SJCRH30 (cell line): ENCODE measurements around the gene AAMDC. TPM values are rescaled to one million over a fixed set of nuclear protein-coding genes. Genes with fewer than 3 reads are reported as not detected.

ENCODE experiments used
- DNase-seq, 2 experiments: peaks; one replicate each; pipeline ENCODE4 v3.0.0-alpha.2; 2015 to 2020
- H3K27ac ChIP-seq: fragments of 250-450 bp; sonication (Bioruptor Pico); 2 replicates; pipeline ENCODE4 v1.5.1; 2020; ENCODE audit warnings: mild to moderate bottlenecking, moderate library complexity
- H3K27me3 ChIP-seq: fragments of 250-450 bp; sonication (Bioruptor Pico); 2 replicates; pipeline ENCODE4 v1.5.1; 2020; ENCODE audit warnings: mild to moderate bottlenecking, moderate library complexity
- H3K36me3 ChIP-seq: fragments of 250-450 bp; sonication (Bioruptor Pico); 2 replicates; pipeline ENCODE4 v1.5.1; 2020; ENCODE audit warnings: mild to moderate bottlenecking, moderate library complexity
- H3K4me1 ChIP-seq: fragments of 250-450 bp; sonication (Bioruptor Pico); 2 replicates; pipeline ENCODE4 v1.5.1; 2020; ENCODE audit warnings: mild to moderate bottlenecking, moderate library complexity
- H3K4me3 ChIP-seq: fragments of 250-450 bp; sonication (Bioruptor Pico); 2 replicates; pipeline ENCODE4 v1.5.1; 2020; ENCODE audit warnings: mild to moderate bottlenecking, moderate library complexity
- H3K9me3 ChIP-seq: fragments of 250-450 bp; sonication (Bioruptor Pico); replicated peaks from 2 replicates; pipeline ENCODE4 v1.5.1; 2020; ENCODE audit warnings: mild to moderate bottlenecking, moderate library complexity
- total RNA-seq: library from RNA; depleted of rRNA; stranded (reverse); fragments of >200 nt; shearing (Covaris generic); gene quantifications from 2 replicates; pipeline ENCODE4 v1.2.3, GENCODE V29; 2014; rRNA removed

Gene AAMDC
- total RNA-seq = 29.9 and 40.3 TPM in 2 replicates

DNA sequence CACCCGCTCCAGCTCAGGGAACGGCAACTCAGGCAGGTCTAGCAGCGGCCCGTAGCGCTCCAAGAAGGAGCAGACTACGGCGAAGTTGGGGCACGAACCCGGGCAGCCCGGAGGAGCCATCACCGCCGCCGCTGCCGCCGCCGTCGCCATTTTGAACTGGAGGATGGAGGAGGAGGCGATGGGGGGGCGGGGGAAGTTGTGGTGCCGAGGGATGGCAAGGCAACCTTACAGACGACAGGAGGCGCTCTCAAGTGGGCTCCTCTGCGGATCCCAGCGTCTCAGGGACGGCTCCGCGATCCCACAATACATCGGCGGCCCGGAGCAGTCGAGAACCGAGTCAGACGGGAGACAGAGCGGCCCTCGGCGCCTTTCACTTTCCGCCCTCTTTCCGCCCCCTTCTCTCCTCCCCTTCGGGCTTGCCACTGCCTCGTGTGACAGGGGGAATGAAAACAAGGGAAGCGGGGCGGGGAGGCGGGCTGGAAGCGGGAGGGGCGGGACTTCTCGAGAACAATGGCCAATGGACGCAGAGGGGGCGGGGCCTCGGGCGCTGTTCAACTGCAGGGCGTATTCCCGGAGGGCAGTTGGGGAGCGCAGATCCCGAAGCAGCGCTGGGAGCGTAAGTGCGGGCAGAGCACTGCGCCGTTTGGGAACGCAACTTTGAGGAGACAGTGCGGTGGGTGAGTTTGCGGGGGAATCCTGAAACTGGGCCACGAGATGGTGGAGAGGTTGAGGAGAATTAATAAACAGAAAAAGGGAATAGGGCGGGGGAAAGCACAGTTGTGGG lies at the start of gene AAMDC, which contains the start of gene RSF1:
Gene AAMDC, plus strand, starts transcription at position 580 of the 784 bp plus-strand sequence. CDS start 21,353 bp downstream, outside the sequence.
Gene RSF1, minus strand, starts transcription at position 158 of the 784 bp plus-strand sequence. Its CDS starts 8 bp downstream, at position 150.
- Histone ChIP-seq H3K4me1 (no peaks in the 10 kb centered on the region), H3K27me3 (no peaks in the 10 kb centered on the region), H3K4me3 (peak within 1 kb of the TSS; percentile 84), H3K27ac (peak within 1 kb of the TSS; percentile 68), H3K9me3 (no peaks in the 10 kb centered on the region), H3K36me3 (no peaks in the 10 kb centered on the region)
- DNase-seq = peak; percentile 98

DNA sequence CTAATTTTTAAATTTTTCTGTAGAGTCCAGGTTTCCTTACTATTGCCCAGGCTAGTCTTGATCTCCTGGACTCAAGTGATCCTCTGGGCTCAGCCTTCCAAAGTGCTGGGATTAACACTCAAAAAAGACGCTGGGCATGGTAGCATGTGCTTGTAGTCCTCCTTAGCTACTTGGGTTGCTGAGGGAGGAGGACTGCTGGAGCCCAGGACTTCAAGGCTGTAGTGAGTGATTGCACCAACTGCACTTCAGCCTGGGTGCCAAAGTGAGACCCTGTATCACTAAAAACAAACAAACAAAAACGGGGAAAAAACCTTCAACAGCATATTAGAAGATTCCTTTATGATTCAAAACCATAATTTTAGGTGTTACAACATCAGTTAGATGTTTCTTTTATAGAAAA lies 45.0 kb upstream of the AAMDC start:
- Histone ChIP-seq H3K27ac (peak overlapping the region; percentile 51), H3K36me3 (peaks cover 3% of the 10 kb centered on the region; the same call in 1 of the 2 replicates), H3K4me1 (peaks cover 11% of the 10 kb centered on the region), H3K9me3 (no peaks in the 10 kb centered on the region), H3K4me3 (no peak overlapping the region), H3K27me3 (no peaks in the 10 kb centered on the region)
- peak; percentile 78 to 86 for DNase-seq

DNA sequence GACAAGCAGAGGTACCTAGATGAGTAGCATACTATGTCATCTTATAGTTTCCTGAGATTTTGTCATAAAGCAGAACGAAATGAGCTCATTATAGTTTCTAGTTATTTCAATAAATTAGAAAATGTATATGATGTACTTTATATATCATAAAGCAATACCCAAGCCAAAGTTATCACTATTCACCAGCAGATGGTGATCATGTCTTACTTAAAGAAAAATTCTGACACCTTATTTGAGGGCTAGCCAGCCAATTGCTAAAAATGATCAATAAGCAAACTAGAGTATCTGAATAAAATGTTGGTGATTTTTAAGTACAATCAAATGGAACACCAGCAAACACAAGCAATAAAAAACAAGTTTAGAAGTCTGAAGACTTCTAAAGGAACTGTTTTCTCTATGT lies 44.5 kb upstream of the AAMDC start:
- H3K27me3 ChIP-seq = no peaks in the 10 kb centered on the region
- H3K27ac ChIP-seq = peak overlapping the region; percentile 51; the same call in 1 of the 2 replicates
- peaks cover 3% of the 10 kb centered on the region; the same call in 1 of the 2 replicates for H3K36me3 ChIP-seq
- H3K9me3 ChIP-seq = no peaks in the 10 kb centered on the region
- H3K4me3 ChIP-seq = no peak overlapping the region
- DNase-seq = peak in 1 of 2 experiments; percentile 54
- peaks cover 11% of the 10 kb centered on the region for H3K4me1 ChIP-seq

DNA sequence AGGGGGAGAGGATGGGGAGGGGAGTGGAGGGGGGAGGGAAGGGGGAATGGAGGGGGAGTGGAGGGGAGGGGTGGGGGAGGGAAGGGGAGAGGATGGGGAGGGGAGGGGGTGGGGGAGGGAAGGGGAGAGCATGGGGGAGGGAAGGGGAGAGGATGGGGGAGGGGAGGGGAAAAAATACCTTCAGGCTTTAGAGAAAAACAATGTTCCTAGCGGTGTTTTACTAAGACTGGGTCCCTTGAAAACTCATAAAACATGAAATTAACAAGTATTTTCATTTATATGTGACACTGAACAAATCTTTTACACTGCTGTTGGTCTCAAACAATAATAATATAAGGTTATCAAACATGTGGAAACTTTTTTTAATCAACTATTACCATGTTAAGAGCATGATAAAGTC lies 42.8 kb upstream of the AAMDC start:
- no peak for DNase-seq
- Histone ChIP-seq H3K36me3 (0 out of 2 replicates have a peak, but pooled peaks cover 2% of the 10 kb centered on the region), H3K9me3 (no peaks in the 10 kb centered on the region), H3K27me3 (no peaks in the 10 kb centered on the region), H3K4me3 (no peak overlapping the region), H3K27ac (no peak overlapping the region), H3K4me1 (peaks cover 11% of the 10 kb centered on the region; the same call in 1 of the 2 replicates)

DNA sequence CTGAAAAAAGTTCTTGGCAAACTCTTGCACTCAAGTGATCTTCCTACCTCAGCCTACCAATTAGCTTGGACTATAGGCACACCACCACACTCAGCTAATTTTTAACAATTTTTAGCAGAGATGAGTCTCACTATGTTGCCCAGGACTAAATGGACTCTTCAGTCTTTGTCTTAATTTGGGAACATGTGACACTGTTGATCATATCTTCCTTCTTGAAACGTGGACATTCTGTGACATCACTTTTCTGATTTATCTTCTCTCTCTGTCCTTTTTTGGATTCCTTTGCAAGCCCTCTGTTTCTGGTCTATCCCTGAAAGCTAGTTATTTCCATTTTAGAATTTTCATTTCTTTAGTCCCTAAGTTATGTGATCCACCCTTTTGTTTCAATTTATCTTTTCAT lies 42.4 kb upstream of the AAMDC start:
- no peaks in the 10 kb centered on the region for H3K9me3 ChIP-seq
- no peak for DNase-seq
- H3K4me3 ChIP-seq = no peak overlapping the region
- no peaks in the 10 kb centered on the region for H3K27me3 ChIP-seq
- peaks cover 11% of the 10 kb centered on the region; the same call in 1 of the 2 replicates for H3K4me1 ChIP-seq
- H3K27ac ChIP-seq = no peak overlapping the region
- 0 out of 2 replicates have a peak, but pooled peaks cover 2% of the 10 kb centered on the region for H3K36me3 ChIP-seq

DNA sequence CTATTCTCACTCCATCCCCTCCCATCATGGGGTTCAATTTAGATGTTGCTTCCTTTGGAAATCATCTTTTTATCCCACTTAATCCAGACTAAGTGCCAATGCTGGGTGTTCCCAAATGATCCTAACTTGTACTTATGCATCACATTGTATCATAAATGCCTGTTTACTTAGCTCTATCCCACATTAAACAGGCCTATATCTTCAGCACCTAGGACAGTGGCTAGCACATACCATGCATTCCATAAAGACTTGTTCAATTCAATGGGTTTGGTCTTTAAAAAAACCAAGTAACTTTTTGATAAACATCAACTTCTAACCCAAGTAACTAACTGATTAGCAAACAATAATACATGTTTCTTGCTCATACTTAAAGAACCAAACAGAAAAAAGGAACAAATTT lies 41.0 kb upstream of the AAMDC start:
- no peak overlapping the region for H3K27ac ChIP-seq
- peak; percentile 7 to 39 for DNase-seq

DNA sequence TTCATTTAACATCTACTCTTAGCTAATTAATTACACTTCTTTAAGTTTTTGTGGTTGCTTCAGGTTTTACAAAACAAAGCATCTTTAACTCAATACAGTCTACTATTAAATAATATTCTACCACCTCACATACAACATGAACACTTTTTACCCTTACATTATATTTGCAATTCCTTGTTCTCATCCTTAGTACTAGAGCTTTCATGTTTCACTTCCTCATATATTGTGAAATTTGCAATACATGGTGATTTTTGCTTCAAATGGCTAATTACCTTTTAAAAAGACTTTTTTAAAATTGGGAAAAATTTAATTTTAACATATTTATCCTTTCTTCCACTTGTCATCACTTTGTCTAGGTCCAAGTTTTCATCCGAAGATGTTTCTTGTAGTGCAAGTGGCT lies 37.9 kb upstream of the AAMDC start:
- H3K9me3 ChIP-seq = no peaks in the 10 kb centered on the region
- DNase-seq = no peak

More for the DNA sequence above, 41.0 kb upstream of the AAMDC start:
- no peaks in the 10 kb centered on the region for H3K9me3 ChIP-seq
- H3K27me3 ChIP-seq = no peaks in the 10 kb centered on the region
- H3K4me1 ChIP-seq = peaks cover 11% of the 10 kb centered on the region; the same call in 1 of the 2 replicates
- no peak overlapping the region for H3K4me3 ChIP-seq
- H3K36me3 ChIP-seq = 0 out of 2 replicates have a peak, but pooled peaks cover 2% of the 10 kb centered on the region

GRCh38 chr11:77784572-77784971 lies 36.4 kb upstream of the AAMDC start:
- Histone ChIP-seq H3K4me1 (no peaks in the 10 kb centered on the region), H3K9me3 (no peaks in the 10 kb centered on the region), H3K4me3 (no peak overlapping the region), H3K36me3 (0 out of 2 replicates have a peak, but pooled peaks cover 2% of the 10 kb centered on the region), H3K27ac (no peak overlapping the region), H3K27me3 (no peaks in the 10 kb centered on the region)
- DNase-seq = no peak

More for the DNA sequence above, 37.9 kb upstream of the AAMDC start:
- H3K36me3 ChIP-seq = 0 out of 2 replicates have a peak, but pooled peaks cover 2% of the 10 kb centered on the region
- H3K27ac ChIP-seq = no peak overlapping the region
- no peaks in the 10 kb centered on the region for H3K27me3 ChIP-seq
- H3K4me3 ChIP-seq = no peak overlapping the region
- H3K4me1 ChIP-seq = no peaks in the 10 kb centered on the region

DNA sequence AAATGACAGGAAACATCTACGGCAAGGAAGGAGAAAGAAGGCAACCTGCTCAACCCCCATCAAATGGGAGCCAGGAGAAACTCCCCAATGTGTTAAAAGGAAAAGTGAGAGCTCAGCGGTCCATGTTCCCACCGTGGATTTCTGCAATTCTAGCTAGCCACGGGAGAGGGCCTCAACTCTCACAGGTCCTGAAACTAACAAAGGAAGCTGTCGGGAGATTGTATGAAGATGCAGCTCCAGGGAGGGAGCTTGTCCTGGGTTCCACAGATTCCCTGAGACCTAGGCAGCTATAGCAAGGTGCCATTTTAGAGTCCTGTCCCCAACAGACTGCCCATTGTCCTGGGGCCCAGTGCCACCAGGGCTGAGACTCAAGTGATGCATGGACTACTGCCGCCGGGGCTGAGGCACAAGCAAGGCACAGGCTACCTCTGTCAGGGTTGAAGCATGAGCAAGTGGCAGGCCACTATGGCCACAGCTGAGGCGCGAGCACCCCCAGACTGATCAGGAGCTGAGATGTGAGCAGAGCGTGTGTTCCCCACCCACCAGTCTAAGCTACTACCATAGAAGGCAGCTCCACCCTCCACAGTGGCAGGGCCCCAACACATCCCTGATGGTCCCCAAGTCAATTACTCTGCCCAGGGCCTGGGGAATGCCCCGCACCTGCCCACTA lies 31.7 kb upstream of the AAMDC start:
- Histone ChIP-seq H3K27me3 (no peaks in the 10 kb centered on the region), H3K27ac (no peak overlapping the region), H3K9me3 (no peaks in the 10 kb centered on the region), H3K4me1 (no peaks in the 10 kb centered on the region), H3K36me3 (no peaks in the 10 kb centered on the region), H3K4me3 (no peak overlapping the region)
- no peak for DNase-seq

GRCh38 chr11:77789731-77790476 lies 31.0 kb upstream of the AAMDC start:
- no peak overlapping the region for H3K27ac ChIP-seq
- no peak overlapping the region for H3K4me3 ChIP-seq
- no peaks in the 10 kb centered on the region for H3K9me3 ChIP-seq
- no peak for DNase-seq
- H3K36me3 ChIP-seq = no peaks in the 10 kb centered on the region
- H3K27me3 ChIP-seq = no peaks in the 10 kb centered on the region
- no peaks in the 10 kb centered on the region for H3K4me1 ChIP-seq

GRCh38 chr11:77791301-77791700 lies 29.6 kb upstream of the AAMDC start:
- H3K4me3 ChIP-seq = no peak overlapping the region
- no peak overlapping the region for H3K27ac ChIP-seq
- no peaks in the 10 kb centered on the region for H3K27me3 ChIP-seq
- no peaks in the 10 kb centered on the region for H3K9me3 ChIP-seq
- H3K4me1 ChIP-seq = no peaks in the 10 kb centered on the region
- no peaks in the 10 kb centered on the region for H3K36me3 ChIP-seq
- no peak for DNase-seq

DNA sequence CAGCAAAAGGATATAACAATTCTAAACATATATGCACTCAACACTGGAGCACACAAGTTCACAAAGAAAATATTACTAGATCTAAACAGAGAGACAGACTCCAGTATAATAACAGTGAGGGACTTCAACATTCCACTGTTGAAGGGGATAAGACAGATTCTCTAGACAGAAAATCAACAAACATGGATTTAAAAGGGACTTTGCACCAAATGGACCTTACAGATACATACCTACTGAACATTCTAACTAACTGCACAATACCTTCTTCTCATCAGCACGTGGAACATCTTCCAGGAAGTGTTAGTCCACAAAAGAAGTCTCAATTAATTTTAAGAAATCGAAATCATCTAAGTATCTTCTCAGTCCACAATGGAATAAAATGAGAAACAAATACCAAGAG lies 27.0 kb upstream of the AAMDC start:
- H3K9me3 ChIP-seq = peaks cover 5% of the 10 kb centered on the region; the same call in 1 of the 2 replicates
- peaks cover 4% of the 10 kb centered on the region; the same call in 1 of the 2 replicates for H3K36me3 ChIP-seq
- H3K27ac ChIP-seq = no peak overlapping the region
- H3K27me3 ChIP-seq = no peaks in the 10 kb centered on the region
- no peak overlapping the region for H3K4me3 ChIP-seq
- no peaks in the 10 kb centered on the region for H3K4me1 ChIP-seq
- DNase-seq = no peak

DNA sequence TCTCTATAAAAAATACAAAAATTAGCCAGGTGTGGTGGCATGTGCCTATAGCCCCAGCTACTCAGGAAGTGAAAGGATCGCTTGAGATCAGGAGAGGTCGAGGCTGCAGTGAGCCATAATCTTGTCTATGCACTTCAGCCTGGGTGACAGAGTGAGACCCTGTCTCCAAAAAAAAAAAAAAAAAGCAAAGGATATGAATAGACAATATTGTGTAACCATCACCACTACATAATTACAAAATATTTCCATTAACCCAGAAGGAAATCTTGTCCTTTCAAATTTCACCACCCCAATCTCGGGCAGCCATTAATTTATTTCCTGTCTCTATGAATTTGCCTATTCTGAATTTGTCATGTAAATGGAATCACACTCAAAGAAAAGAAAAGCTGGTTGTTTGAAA lies 21.6 kb upstream of the AAMDC start:
- Histone ChIP-seq H3K4me3 (no peak overlapping the region), H3K9me3 (peaks cover 5% of the 10 kb centered on the region; the same call in 1 of the 2 replicates), H3K4me1 (no peaks in the 10 kb centered on the region), H3K36me3 (peaks cover 4% of the 10 kb centered on the region; the same call in 1 of the 2 replicates), H3K27ac (no peak overlapping the region), H3K27me3 (no peaks in the 10 kb centered on the region)
- DNase-seq = no peak

GRCh38 chr11:77800449-77800848 lies 20.5 kb upstream of the AAMDC start:
- no peak for DNase-seq

More at GRCh38 chr11:77800449-77800848, 20.5 kb upstream of the AAMDC start:
- Histone ChIP-seq H3K36me3 (peaks cover 4% of the 10 kb centered on the region; the same call in 1 of the 2 replicates), H3K27ac (no peak overlapping the region), H3K4me3 (no peak overlapping the region), H3K9me3 (peaks cover 5% of the 10 kb centered on the region; the same call in 1 of the 2 replicates), H3K4me1 (no peaks in the 10 kb centered on the region), H3K27me3 (no peaks in the 10 kb centered on the region)
